Activated CD8-positive, alpha-beta memory T cell treated with anti-CD3 and anti-CD28 coated beads, Interleukin-2, amount 50 U/mL, for 48 hours (primary cell): ENCODE measurements around the gene CNPY1.
"Not testable (repeated sequence)": the region's sequence is repeated elsewhere in the genome, so short reads cannot be mapped to it uniquely, and the experiment has no call there.

Source experiments
- DNase-seq: peaks from one replicate; pipeline ENCODE4 v3.0.0-alpha.2; 2020

Gene CNPY1

GRCh38 chr7:155546449-155546848, at the start of gene CNPY1:
CNPY1 (minus strand) TSS chr7:155546559; CDS start chr7:155545929, 630 bp downstream.
- DNase-seq = not testable (repeated sequence)

- no peak for DNase-seq
These were observed 48.6 kb upstream of the CNPY1 start for GRCh38 chr7:155594961-155595366.

GRCh38 chr7:155594163-155594732, 47.9 kb upstream of the CNPY1 start:
- DNase-seq = no peak

- no peak for DNase-seq
These were observed 47.3 kb upstream of the CNPY1 start for GRCh38 chr7:155593461-155594162.

GRCh38 chr7:155591055-155591775, 44.9 kb upstream of the CNPY1 start:
- DNase-seq = no peak

GRCh38 chr7:155590215-155591018, 44.1 kb upstream of the CNPY1 start:
- no peak for DNase-seq

- no peak for DNase-seq
These were observed 42.9 kb upstream of the CNPY1 start for GRCh38 chr7:155589001-155589980.

GRCh38 chr7:155588468-155588998, 42.2 kb upstream of the CNPY1 start:
- DNase-seq = no peak

GRCh38 chr7:155587486-155587885, 41.1 kb upstream of the CNPY1 start:
- DNase-seq = no peak

GRCh38 chr7:155586843-155587440, 40.6 kb upstream of the CNPY1 start:
- DNase-seq = no peak

- no peak for DNase-seq
These were observed 39.6 kb upstream of the CNPY1 start for GRCh38 chr7:155585951-155586350.

- DNase-seq = no peak
These were observed 39.2 kb upstream of the CNPY1 start for GRCh38 chr7:155585532-155585895.

- no peak for DNase-seq
These were observed 38.6 kb upstream of the CNPY1 start for GRCh38 chr7:155584763-155585531.

- no peak for DNase-seq
These were observed 37.9 kb upstream of the CNPY1 start for GRCh38 chr7:155584261-155584660.

- DNase-seq = no peak
These were observed 37.3 kb upstream of the CNPY1 start for GRCh38 chr7:155583636-155584035.

GRCh38 chr7:155581954-155582353, 35.6 kb upstream of the CNPY1 start:
- DNase-seq = no peak

GRCh38 chr7:155581107-155581830, 34.9 kb upstream of the CNPY1 start:
- DNase-seq = no peak

GRCh38 chr7:155580367-155580766, 34.0 kb upstream of the CNPY1 start:
- DNase-seq = no peak

- DNase-seq = no peak
These were observed 33.2 kb upstream of the CNPY1 start for GRCh38 chr7:155579565-155579964.

GRCh38 chr7:155578016-155578415, 31.7 kb upstream of the CNPY1 start:
- no peak for DNase-seq
